Stimulated activated CD8-positive, alpha-beta memory T cell treated with anti-CD3 and anti-CD28 coated beads, Interleukin-2, amount 100 ng/mL, for 48 hours (primary cell): Measurements from ENCODE around the gene TMEM51.

Experiments used
- DNase-seq, 2 donors: peaks; one replicate each; pipeline ENCODE4 v3.0.0-alpha.2; 2020; ENCODE audit warnings: low read depth in 2 of 2

The TMEM51 gene

DNA sequence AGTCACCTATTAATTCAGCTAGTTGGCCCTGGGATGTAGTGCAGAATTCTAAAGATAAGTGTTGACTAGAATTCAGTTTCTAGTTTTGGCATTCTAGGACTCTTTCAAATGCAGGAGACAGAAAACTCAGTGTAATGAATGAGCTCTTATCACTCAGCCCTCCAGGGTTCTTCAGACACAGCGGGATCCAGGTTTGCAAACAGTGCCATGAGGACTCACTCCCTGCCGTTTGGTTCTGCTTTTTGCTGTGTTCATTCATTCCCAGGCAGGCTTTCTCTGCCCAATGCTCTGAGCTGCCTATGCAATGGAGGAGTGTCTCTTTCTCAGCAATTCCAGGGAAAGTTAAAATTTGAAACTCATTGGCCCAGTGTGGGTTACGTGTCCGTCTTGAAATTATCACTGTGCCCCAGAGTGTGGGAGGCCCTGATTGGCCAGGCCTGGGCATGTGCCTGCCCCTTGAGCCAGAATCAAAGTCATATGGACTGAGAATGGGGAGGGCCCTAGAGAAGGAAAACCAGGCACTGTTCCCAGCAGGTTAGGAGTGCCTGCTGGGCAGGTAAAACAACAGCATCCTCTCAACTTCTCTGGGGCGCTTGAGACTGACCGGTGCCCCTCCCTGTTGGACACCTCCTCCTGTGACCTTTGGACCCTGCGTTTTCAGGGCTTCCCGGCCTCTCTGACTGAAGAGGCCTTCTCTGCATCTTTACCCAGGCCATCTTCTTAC, 43.4 kb downstream of the TMEM51 start:
- DNase-seq = no peak

DNA sequence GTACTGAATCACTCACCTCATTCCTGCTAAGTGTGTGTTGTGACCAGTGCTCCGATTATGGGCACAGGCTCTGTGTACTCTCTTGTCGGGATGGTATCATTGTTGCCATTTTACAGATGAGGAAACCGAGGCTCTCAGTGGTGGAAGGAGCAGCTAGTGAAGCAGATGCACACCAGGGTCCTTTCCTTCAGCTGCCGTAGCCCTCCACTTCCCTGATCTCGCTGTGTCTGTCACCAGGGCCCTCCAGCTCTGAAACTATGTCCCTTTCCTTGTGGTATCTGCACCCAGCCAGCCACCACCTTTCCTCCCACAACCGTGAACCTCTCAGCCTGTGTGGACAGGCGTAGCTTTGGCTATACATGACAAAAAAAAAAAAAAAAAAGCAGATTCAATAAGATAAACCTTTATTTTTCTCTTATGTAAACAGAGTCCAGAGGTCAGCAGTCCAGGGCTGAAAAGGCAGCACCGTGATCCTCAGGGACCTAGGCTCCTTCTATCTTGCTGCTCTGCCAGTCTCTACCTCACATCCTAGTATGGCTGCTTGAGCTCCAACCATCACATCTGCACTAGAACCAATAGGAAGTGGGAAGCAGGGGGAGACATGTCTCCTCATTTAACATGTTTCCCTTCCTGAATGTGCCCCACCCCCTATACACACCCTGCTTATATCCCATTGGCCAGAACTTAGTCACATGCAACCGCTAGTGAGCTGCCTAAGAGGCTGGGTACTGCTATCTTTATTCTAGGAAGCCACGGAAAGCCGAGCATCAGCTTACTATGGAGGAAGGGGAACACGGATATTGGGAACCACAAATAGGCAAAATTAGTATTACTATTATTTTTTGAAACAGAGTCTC, 44.3 kb downstream of the TMEM51 start:
- DNase-seq = no peak

DNA sequence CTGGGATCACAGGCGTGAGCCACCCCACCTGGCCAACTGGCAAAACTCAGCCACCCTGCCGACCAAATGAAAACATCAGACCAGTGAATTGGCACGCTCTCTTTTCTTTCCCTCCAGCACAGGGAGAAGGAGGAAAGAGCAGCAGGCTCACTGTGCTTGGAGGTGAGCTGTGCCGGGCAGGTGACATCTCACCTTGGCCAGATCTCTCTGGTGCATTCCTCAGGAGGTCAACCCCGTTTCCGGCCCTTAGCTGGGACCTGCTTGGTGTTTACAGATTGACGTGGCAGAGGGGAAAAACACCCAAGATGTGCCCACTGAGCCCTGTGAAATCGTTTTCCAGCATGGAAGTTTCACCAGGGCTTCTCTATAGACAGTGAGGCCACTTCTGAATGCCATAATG, 45.1 kb downstream of the TMEM51 start:
- DNase-seq = no peak

- DNase-seq = no peak
Observed at GRCh38 chr1:15201221-15201620, 47.7 kb downstream of the TMEM51 start.

- DNase-seq = no peak
Observed at GRCh38 chr1:15201849-15202551, 48.5 kb downstream of the TMEM51 start.

GRCh38 chr1:15204931-15205330, 51.4 kb downstream of the TMEM51 start:
- no peak for DNase-seq

DNA sequence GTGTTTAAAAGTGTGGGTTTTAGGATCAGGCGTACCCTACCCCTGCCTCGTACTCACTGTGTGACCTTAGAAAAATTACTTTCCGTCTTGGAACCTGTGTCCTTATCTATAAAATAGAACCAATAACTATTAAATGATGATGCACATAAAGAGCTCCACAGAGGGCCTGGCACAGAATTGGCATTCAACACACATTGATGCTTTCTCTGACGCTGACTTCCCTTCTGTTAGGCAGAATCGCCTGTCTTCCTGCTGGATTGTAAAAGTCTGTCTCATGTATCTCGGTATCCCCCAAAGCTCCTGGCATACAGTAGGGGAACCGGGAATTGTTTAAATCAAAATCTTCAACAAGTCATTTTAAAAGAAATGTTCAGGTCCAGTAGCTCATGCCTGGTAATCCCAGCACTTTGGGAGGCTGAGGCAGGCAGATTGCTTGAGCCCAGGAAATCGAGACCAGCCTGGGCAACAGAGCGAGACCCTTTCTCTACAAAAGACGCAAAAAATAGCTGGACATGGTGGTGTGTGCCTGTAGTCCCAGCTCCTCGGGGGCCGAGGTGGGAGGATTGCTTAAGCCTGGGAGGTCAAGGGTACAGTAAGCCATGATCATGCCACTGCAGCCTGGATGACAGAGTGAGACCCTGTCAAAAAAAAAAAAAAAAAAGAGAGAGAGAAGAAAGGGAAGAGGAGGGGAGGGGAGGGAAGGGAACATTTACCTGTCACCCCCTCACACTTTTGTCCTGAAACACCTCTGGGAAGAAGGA, 52.2 kb downstream of the TMEM51 start:
- DNase-seq = no peak

GRCh38 chr1:15206418-15207030, 53.0 kb downstream of the TMEM51 start:
- no peak for DNase-seq

DNA sequence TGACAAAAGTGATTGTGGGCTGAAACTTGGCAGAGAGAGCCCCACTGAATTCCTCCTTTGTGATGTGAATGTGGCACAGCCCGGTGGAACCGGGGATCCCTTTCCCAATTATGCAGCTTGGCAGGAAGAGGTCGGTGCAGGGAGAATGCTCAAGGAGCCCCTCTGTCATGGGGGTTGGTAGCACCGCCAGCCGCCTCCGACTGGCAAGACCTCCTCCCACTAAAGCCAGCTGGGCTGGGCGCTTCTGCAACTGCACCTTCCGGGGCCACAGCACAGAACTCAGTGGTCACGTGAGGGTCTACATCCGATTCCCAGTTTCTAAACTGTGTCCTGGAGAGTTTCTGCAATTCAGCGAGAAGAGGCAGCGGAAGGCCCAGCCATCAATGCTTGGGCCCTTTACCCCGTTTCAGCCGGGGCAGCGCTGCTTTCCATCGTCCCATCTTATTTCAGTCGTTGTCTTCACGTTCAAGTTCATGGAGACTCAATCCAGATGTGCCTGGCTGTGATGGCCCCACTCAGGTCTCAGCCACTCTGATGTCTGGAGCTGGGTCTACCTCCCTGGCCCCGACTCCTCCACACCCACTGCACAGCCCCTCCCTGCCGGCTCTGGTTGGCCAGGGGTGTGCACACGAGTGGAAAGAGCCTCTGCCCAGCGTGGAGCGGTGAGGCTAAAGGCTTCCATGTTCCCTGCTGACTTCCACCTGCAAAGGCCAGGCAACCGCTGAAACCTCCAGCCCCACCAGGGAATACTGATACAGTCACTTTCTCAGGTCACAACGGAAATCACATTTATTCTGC, 53.7 kb downstream of the TMEM51 start:
- DNase-seq = no peak

DNA sequence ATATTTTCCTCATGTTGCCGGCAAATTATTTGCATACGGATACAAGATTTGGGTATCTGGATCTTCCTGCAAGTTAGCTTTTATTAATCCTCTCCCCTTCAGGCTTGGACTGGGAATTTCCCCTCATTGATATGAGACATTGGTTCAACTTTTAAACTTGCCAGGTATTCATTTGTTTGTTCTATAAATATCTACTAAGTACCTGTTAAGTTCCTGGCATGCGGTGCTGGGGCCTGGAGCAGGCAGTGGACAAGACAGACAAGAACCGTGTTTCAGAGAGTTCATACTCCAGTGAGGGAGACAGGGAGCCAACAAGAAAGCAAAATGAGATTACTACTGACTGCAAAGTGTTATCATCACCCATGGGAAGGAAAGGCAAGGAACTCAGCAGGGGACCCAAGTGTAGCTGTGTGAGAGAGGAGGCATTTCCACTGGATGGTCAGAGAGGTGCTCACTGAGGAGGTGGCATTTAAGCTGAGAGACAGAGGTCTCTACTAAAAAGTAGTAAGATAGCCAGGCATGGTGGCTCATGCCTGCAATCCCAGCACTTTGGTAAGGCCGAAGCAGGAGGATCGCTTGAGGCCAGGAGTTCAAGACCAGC, 54.4 kb downstream of the TMEM51 start:
- DNase-seq = no peak

GRCh38 chr1:15210651-15211375, 57.3 kb downstream of the TMEM51 start:
- no peak for DNase-seq

GRCh38 chr1:15211424-15211823, 57.9 kb downstream of the TMEM51 start:
- no peak for DNase-seq

DNA sequence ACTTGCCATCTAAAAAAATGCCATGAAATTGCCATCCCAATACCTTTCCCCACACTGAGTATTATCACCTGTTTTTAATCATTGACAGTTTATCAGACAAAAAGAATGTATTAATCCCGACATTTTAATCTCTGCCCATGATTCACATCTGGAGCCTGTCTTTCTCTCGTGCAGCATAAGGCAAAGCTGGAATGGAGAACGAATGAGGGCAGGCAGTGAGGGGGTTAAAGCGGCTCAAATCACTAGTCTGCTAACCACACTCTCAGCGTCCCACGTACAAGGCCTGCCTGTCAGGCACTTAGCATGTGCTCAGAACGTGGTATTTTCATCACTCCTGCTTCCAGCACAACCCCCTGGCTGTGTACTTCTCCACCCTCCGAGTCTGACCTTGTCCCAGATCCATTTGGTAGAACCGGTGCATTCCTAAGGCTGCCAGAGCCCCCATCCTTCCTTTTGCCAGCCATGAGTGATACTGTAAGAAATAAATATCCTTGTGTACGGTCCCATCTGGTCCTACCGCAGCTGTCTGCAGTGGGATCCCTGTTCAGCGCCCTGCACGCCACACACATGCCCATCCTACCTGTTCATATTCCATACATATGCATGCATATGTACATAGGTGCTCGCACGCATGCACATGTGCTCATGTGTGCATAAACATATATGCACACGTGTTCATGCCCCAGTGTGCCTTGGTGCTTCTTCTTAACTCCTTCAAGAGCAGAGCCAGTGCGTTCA, 58.8 kb downstream of the TMEM51 start:
- DNase-seq = no peak

- DNase-seq = no peak
Observed at GRCh38 chr1:15212954-15213291, 59.4 kb downstream of the TMEM51 start.

DNA sequence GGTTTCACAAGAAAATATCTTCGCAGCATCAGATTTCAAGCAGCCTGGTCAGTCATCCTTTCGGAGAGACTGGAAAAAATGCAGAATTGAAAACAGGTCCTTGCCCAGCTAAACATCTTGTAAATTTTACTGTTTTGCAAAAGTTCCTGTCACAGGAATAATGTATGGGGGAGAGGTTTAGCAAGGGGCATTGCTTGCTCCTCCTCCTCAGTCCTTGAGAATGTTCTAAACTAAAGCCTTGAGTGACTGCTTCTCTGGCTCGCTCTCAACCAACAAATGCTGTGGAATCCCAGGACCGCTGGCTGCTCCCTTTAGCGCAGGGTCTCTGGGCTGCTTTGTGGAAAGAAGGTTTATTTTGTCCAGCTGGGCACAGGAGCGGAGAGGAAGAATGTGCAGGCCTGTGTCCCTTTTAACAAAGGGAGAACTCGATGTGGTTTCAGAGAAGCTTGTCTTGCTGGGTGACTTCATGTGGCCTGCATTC, 59.8 kb downstream of the TMEM51 start:
- DNase-seq = no peak

DNA sequence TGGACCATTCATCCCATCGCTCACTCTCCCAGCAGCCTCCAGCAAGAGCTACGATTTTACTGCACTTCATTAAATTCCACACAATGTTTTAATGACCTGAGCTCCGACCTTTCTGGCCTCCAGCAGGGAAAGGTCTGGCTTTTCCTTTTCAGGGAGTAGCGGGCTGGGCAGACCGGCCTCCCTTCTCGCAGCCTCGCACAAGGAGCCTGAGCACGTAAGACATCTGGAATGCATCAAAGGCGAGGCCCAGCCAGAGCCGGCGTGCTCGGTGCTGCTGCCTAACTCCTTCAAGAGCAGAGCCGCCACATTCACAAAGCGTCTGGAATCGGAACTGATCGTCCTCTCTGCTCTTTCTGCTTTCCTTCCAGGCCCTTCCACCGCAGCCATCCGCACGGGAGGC, 61.0 kb downstream of the TMEM51 start:
- DNase-seq = no peak

- DNase-seq = no peak
Observed at GRCh38 chr1:15215116-15215515, 61.6 kb downstream of the TMEM51 start.

- no peak for DNase-seq
Observed at GRCh38 chr1:15217654-15218053, 64.1 kb downstream of the TMEM51 start.
